HCT116 (cell line): ENCODE results near the gene PCDHGB2. TPM values are rescaled to one million over a fixed set of nuclear protein-coding genes. Genes with fewer than 3 reads are reported as not detected.

Source experiments
- ATAC-seq: fragments of 200-7000 bp; cut with Tn5 transposase; 2 replicates; pipeline ENCODE4 v1.9.1; 2020; ENCODE audit warnings: mild to moderate bottlenecking, moderate library complexity
- BruUV-seq: library from RNA; stranded (reverse); fragments of 400-500 nt; replicated peaks from 2 replicates; lab custom pipeline; 2021; lab: Mats Ljungman, UMichigan
- CTCF ChIA-PET: fragments of 300-600 bp; sonication (Branson Sonifier 250); formaldehyde crosslinking; loops from one replicate; lab custom pipeline; 2021; ENCODE audit warnings: antibody characterized with exemption; lab: Charles Lee
- POLR2A ChIA-PET: fragments of 300-600, 350-600 bp; sonication (Branson Sonifier 250); formaldehyde crosslinking; loops from one replicate; lab custom pipeline; 2021; ENCODE audit warnings: antibody characterized with exemption; lab: Charles Lee
- RAD21 ChIA-PET, 2 experiments: fragments of 300-600 bp; sonication (Branson Sonifier 250); formaldehyde crosslinking; loops; one replicate each; lab custom pipeline; 2023; ENCODE audit warnings: low total read pairs in 2 of 2; ENCODE audit not compliant: uncharacterized antibody in 2 of 2, unreplicated experiment in 2 of 2, low non-redundant PET in 1 of 2; lab: Charles Lee
- DNase-seq: peaks from one replicate; pipeline ENCODE4 v3.0.0-alpha.2; 2010; ENCODE audit warnings: low read depth, low spot score
- H2AFZ ChIP-seq: fragments of 200-600 bp; shearing (Covaris generic), sonication (generic); 2 replicates; pipeline ENCODE4 v1.6.1; 2017; ENCODE audit warnings: low read depth, mixed run types, mixed read lengths, antibody characterized with exemption, low read length; ENCODE audit not compliant: poor library complexity, severe bottlenecking
- H3K27ac ChIP-seq: 2 replicates; pipeline ENCODE4 v1.5.1; 2012; ENCODE audit warnings: low read depth, low read length
- H3K27me3 ChIP-seq: fragments of 200-600 bp; sonication (generic); 2 replicates; pipeline ENCODE4 v1.6.1; 2016; ENCODE audit warnings: mixed run types, low read length, mixed read lengths; ENCODE audit not compliant: insufficient read depth
- H3K36me3 ChIP-seq, 2 experiments: fragments of 200-500 bp in 1 of 2; fragments of 200-600 bp in 1 of 2; sonication (Bioruptor generic) in 1 of 2; sonication (generic) in 1 of 2; 2 replicates each; pipeline versions ENCODE4 v1.5.1 to v1.6.1; 2014 to 2016; ENCODE audit warnings: low read length in 2 of 2, inconsistent platforms in 1 of 2, mixed read lengths in 1 of 2, mixed run types in 1 of 2; ENCODE audit not compliant: insufficient read depth in 2 of 2, control insufficient read depth in 1 of 2
- H3K4me1 ChIP-seq, 2 experiments: fragments of 200-600 bp in 1 of 2; sonication (generic) in 1 of 2; 2 replicates each; pipeline versions ENCODE4 v1.5.1 to v1.6.1; 2012 to 2017; ENCODE audit warnings: low read length in 2 of 2, inconsistent platforms in 1 of 2, mild to moderate bottlenecking in 1 of 2, mixed read lengths in 1 of 2, mixed run types in 1 of 2, moderate library complexity in 1 of 2; ENCODE audit not compliant: insufficient read depth in 2 of 2, control insufficient read depth in 1 of 2
- H3K4me2 ChIP-seq: fragments of 200-600 bp; sonication (generic); 2 replicates; pipeline ENCODE4 v1.6.1; 2017; ENCODE audit warnings: mixed run types, low read length, mixed read lengths
- H3K4me3 ChIP-seq, 2 experiments: fragments of 200-600 bp in 1 of 2; sonication (generic) in 1 of 2; replicated peaks in 1 of 2; 2 replicates each; pipeline ENCODE4 v1.5.1; 2011 to 2016; ENCODE audit warnings: low read length in 2 of 2, control low read depth in 1 of 2, low read depth in 1 of 2, mild to moderate bottlenecking in 1 of 2, mixed read lengths in 1 of 2, mixed run types in 1 of 2
- H3K79me2 ChIP-seq: fragments of 200-600 bp; sonication (generic); 2 replicates; pipeline ENCODE4 v1.6.1; 2017; ENCODE audit warnings: mild to moderate bottlenecking, mixed run types, low read length, moderate library complexity, mixed read lengths; ENCODE audit not compliant: insufficient read depth
- H3K9ac ChIP-seq: fragments of 200-600 bp; sonication (generic); 2 replicates; pipeline ENCODE4 v1.6.1; 2016; ENCODE audit warnings: low read length, mixed read lengths
- H3K9me2 ChIP-seq: fragments of 200-600 bp; sonication (generic), shearing (Covaris generic); 2 replicates; pipeline ENCODE4 v1.6.1; 2017; ENCODE audit warnings: mixed run types, mild to moderate bottlenecking, moderate library complexity; ENCODE audit not compliant: insufficient read depth
- H3K9me3 ChIP-seq, 2 experiments: fragments of 200-500 bp in 1 of 2; fragments of 200-600 bp in 1 of 2; sonication (Bioruptor generic) in 1 of 2; sonication (generic) in 1 of 2; 2 replicates each; pipeline ENCODE4 v1.6.1; 2014 to 2017; ENCODE audit warnings: low read length in 2 of 2, mixed read lengths in 2 of 2, inconsistent platforms in 1 of 2, low read depth in 1 of 2, mild to moderate bottlenecking in 1 of 2, mixed run types in 1 of 2, moderate library complexity in 1 of 2; ENCODE audit not compliant: control insufficient read depth in 1 of 2, insufficient read depth in 1 of 2
- H4K20me1 ChIP-seq: fragments of 200-600 bp; sonication (generic), shearing (Covaris generic); 2 replicates; pipeline ENCODE4 v1.6.1; 2017; ENCODE audit warnings: mixed run types, mild to moderate bottlenecking, moderate library complexity; ENCODE audit not compliant: insufficient read depth
- ATF3 ChIP-seq: IDR thresholded peaks from 2 replicates; pipeline ENCODE4 v1.6.1; 2012
- CBX3 ChIP-seq: IDR thresholded peaks from 2 replicates; pipeline ENCODE4 v1.6.1; 2012; ENCODE audit warnings: low read depth
- CTCF ChIP-seq, 3 experiments: fragments of 200-600 bp in 1 of 3; sonication (generic) in 1 of 3; IDR thresholded peaks in 2 of 3; conservative IDR thresholded peaks in 1 of 3; 2 replicates each; pipeline ENCODE4 v1.5.1; 2012 to 2017; ENCODE audit warnings: low read depth in 2 of 3, low read length in 2 of 3, antibody characterized with exemption in 1 of 3, borderline replicate concordance in 1 of 3, control low read depth in 1 of 3, mild to moderate bottlenecking in 1 of 3, mixed read lengths in 1 of 3, mixed run types in 1 of 3, moderate library complexity in 1 of 3; ENCODE audit not compliant: insufficient read depth in 1 of 3
- EGR1 ChIP-seq: IDR thresholded peaks from 2 replicates; pipeline ENCODE4 v1.6.1; 2012; ENCODE audit warnings: low read depth
- EZH2 ChIP-seq: fragments of 200-600 bp; sonication (generic); IDR thresholded peaks from 2 replicates; pipeline ENCODE4 v1.6.1; 2017; ENCODE audit warnings: antibody characterized with exemption, mixed run types
- EZH2phosphoT487 ChIP-seq: fragments of 200-600 bp; IDR thresholded peaks from 2 replicates; pipeline ENCODE4 v1.6.1; 2018; ENCODE audit warnings: antibody characterized with exemption, borderline replicate concordance
- FOSL1 ChIP-seq: IDR thresholded peaks from 2 replicates; pipeline ENCODE4 v1.6.1; 2012; ENCODE audit warnings: low read depth
- JUND ChIP-seq: IDR thresholded peaks from 2 replicates; pipeline ENCODE4 v1.6.1; 2012
- MAX ChIP-seq: IDR thresholded peaks from 2 replicates; pipeline ENCODE4 v1.6.1; 2012
- POLR2A ChIP-seq: IDR thresholded peaks from 2 replicates; pipeline ENCODE4 v1.7.0; 2011; ENCODE audit warnings: borderline replicate concordance; ENCODE audit not compliant: insufficient read depth, insufficient read length; ENCODE audit errors: extremely low read depth
- RAD21 ChIP-seq: IDR thresholded peaks from 2 replicates; pipeline ENCODE4 v1.6.1; 2012; ENCODE audit warnings: low read depth, mild to moderate bottlenecking
- REST ChIP-seq: IDR thresholded peaks from 2 replicates; pipeline ENCODE4 v1.6.1; 2012; ENCODE audit warnings: low read depth
- SIN3A ChIP-seq: IDR thresholded peaks from 2 replicates; pipeline ENCODE4 v1.6.1; 2012; ENCODE audit warnings: low read depth
- SP1 ChIP-seq: IDR thresholded peaks from 2 replicates; pipeline ENCODE4 v1.6.1; 2012; ENCODE audit warnings: low read depth
- SRF ChIP-seq: IDR thresholded peaks from 2 replicates; pipeline ENCODE4 v1.6.1; 2012; ENCODE audit warnings: low read depth
- TCF7L2 ChIP-seq: IDR thresholded peaks from 2 replicates; pipeline ENCODE4 v1.7.0; 2011; ENCODE audit warnings: borderline replicate concordance, inconsistent platforms; ENCODE audit not compliant: insufficient read depth, insufficient read length; ENCODE audit errors: extremely low read depth
- YY1 ChIP-seq: IDR thresholded peaks from 2 replicates; pipeline ENCODE4 v1.6.1; 2011; ENCODE audit warnings: low read length, low read depth, moderate library complexity, mild to moderate bottlenecking; ENCODE audit not compliant: insufficient replicate concordance; ENCODE audit errors: extremely low read depth
- ZBTB33 ChIP-seq: IDR thresholded peaks from 2 replicates; pipeline ENCODE4 v1.6.1; 2011; ENCODE audit warnings: mild to moderate bottlenecking, low read length, moderate library complexity; ENCODE audit not compliant: insufficient replicate concordance; ENCODE audit errors: extremely low read depth
- ZFX ChIP-seq: fragments of 450-650 bp; IDR thresholded peaks from 2 replicates; pipeline ENCODE4 v1.6.1; 2017
- ZNF274 ChIP-seq: fragments of 200-500 bp; sonication (Bioruptor generic); IDR thresholded peaks from 2 replicates; pipeline ENCODE4 v1.6.1; 2014; ENCODE audit warnings: mild to moderate bottlenecking, low read depth, low read length, inconsistent platforms
- intact Hi-C: fragments of 100-400 bp; cut with micrococcal nuclease; formaldehyde crosslinking; loops from 2 replicates; pipeline ENCODE4 v1.10.0; 2022
- total RNA-seq: library from RNA; stranded (reverse); gene quantifications from one replicate; pipeline ENCODE4 v1.2.1, GENCODE V29; 2021; ENCODE audit not compliant: unreplicated experiment

PCDHGB2 gene
- total RNA-seq, 1 experiment from 2014 or later = 0.34 TPM

DNA sequence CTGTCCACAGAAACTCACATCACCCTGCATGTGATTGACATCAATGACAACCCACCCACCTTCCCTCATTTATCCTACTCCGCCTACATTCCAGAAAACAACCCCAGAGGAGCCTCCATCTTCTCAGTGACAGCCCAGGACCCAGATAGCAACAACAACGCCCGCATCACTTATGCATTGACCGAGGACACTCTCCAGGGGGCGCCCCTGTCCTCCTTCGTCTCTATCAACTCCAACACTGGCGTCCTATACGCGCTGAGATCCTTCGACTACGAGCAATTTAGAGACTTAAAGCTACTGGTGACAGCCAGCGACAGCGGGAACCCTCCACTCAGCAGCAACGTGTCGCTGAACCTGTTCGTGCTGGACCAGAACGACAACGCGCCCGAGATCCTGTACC lies 14.5 kb upstream of the PCDHGB2 start:
- H3K9me3 ChIP-seq = peaks cover 4% of the 10 kb centered on the region in 2 experiments; a peak in 2 of 4 replicates
- POLR2A ChIA-PET = no interaction called here
- H3K4me2 ChIP-seq = no peak overlapping the region
- ATAC-seq = no peak
- intact Hi-C loops = no loop called here
- no peak for DNase-seq
- no peaks in the 10 kb centered on the region for H3K79me2 ChIP-seq
- no peak overlapping the region for H3K9ac ChIP-seq
- H3K4me1 ChIP-seq = no peaks in the 10 kb centered on the region
- no peaks in the 10 kb centered on the region for H3K9me2 ChIP-seq
- H3K27me3 ChIP-seq = no peaks in the 10 kb centered on the region
- CTCF ChIA-PET = no interaction called here
- H2AFZ ChIP-seq = no peak overlapping the region
- no TSS peak for BruUV-seq
- H3K4me3 ChIP-seq = no peak overlapping the region
- TF ChIP-seq FOSL1 (no peak), ATF3 (no peak), MAX (no peak), JUND (no peak), EZH2phosphoT487 (no peak), YY1 (no peak), SRF (no peak), ZBTB33 (no peak), TCF7L2 (no peak), RAD21 (no peak), CBX3 (no peak), SIN3A (no peak), EGR1 (no peak), CTCF (IDR thresholded peaks at IDR 0.05 in 2 of 3, conservative IDR thresholded peaks at IDR 0.05 in 1 of 3; ENCODE audit: borderline replicate concordance in 1 of 3, insufficient read depth in 1 of 3, low read depth in 2 of 3, low read length in 2 of 3) (no peak), EZH2 (no peak), ZFX (no peak), REST (no peak), SP1 (no peak), ZNF274 (no peak), POLR2A (no peak)
- TF ChIP-seq, all 23 proteins: peak for 0
- Histone ChIP-seq H3K36me3 (no peaks in the 10 kb centered on the region), H3K27ac (no peak overlapping the region), H4K20me1 (no peaks in the 10 kb centered on the region)
- RAD21 ChIA-PET = no interaction called here
